Measurements from ENCODE around the gene MAD2L1BP.

Gene MAD2L1BP

GRCh38 chr6:43683708-43684455 is 48.2 kb downstream of the MAD2L1BP start:
- no peak for DNase-seq

DNA sequence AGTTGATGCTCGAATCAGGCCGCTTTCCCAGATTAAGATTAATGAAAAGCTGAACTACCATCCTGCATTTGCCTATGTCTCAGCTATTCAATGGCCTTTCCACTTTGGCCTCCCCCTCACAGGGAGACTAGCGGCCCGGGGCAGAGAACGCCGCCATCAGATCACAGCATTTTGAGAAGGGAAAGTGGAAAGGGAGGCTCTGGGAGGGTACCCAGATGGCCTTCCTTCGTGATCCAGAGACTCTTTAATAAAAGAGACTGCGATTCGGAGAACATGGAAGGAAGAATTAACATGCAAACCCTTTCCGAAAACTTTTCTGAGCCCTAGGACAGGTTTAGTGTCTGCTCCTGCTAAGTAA is 51.4 kb downstream of the MAD2L1BP start:
- DNase-seq = no peak

GRCh38 chr6:43687437-43688347 is 52.1 kb downstream of the MAD2L1BP start, which contains the start of gene MRPS18A:
Gene MRPS18A, minus strand, starts transcription at chr6:43687791. Its CDS starts 12 bp downstream, at chr6:43687779.
- peak; percentile 53 for DNase-seq

- no peak for DNase-seq
These were observed 53.8 kb downstream of the MAD2L1BP start for GRCh38 chr6:43689421-43689820.
